PFSK-1 (cell line): ENCODE results near the gene EVA1B.

Source experiments
- POLR2AphosphoS5 ChIP-seq: IDR thresholded peaks from 2 replicates; pipeline ENCODE4 v1.6.1; 2012; ENCODE audit warnings: low read depth, mild to moderate bottlenecking, control low read depth, low read length, moderate library complexity
- SIN3A ChIP-seq: IDR thresholded peaks from 2 replicates; pipeline ENCODE4 v1.6.1; 2012; ENCODE audit warnings: mild to moderate bottlenecking, low read length, moderate library complexity, borderline replicate concordance; ENCODE audit not compliant: insufficient read depth
- TAF1 ChIP-seq: IDR thresholded peaks from 2 replicates; pipeline ENCODE4 v1.6.1; 2012; ENCODE audit warnings: low read length, control low read depth, borderline replicate concordance; ENCODE audit not compliant: insufficient read depth

GRCh38 chr1:36305915-36306209, 17.6 kb downstream of the EVA1B start:
- TF ChIP-seq POLR2AphosphoS5, result 0 out of 2 replicates have a peak, but pooled peaks have one; percentile 7
- TF ChIP-seq SIN3A, result no peak
- TF ChIP-seq TAF1, result no peak
